Measurements from ENCODE around the gene WWOX.

WWOX gene

DNA sequence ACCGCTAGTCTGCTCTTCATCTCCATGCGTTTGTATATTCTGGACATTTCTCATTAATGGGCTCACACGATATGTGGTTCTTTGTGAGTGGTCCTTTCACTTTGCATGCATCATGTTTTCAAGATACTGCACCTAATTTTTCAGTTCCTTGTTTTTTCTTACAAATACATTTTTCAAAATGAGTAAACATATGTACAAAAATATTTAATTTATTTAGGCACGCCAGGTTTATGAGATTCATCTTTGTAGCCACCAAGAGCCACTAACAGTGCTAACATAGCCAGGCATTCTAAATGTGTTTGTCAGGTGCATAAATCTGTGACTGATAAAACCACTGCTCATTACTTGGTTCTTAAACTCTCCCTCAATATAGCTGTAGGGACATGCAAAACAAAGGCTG, 375.3 kb downstream of the WWOX start:
- H3K4me3 Mint-ChIP-seq, result no peak overlapping the region
- no peaks in the 10 kb centered on the region for H3K9me3 Mint-ChIP-seq
- H3K27ac Mint-ChIP-seq, result no peak overlapping the region
- no peaks in the 10 kb centered on the region for H3K27me3 Mint-ChIP-seq
- H3K4me1 Mint-ChIP-seq, result no peaks in the 10 kb centered on the region
- peaks cover 2% of the 10 kb centered on the region for H3K36me3 Mint-ChIP-seq

DNA sequence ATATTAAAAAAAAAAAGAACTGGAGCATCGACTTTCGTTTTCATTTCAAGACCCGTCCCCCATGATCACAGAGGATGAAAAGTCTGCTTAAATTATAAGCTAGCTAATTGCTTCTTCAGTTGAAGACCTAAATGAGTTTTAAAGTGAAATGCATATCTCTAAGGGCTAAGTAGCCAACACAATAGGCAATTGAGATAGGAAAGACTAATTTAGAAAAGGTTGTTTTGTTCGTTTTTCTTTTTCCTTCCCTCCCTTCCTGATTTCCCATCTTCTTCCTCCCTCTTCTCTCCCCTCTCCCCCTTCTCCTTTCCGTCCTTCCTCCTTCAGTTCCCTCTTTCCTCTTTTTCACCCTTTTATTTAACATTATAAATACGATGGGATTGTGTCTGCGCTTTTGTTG, 377.2 kb downstream of the WWOX start:
- H3K27ac Mint-ChIP-seq, result no peak overlapping the region
- H3K4me1 Mint-ChIP-seq, result no peaks in the 10 kb centered on the region
- H3K4me3 Mint-ChIP-seq, result no peak overlapping the region
- no peaks in the 10 kb centered on the region for H3K27me3 Mint-ChIP-seq
- H3K9me3 Mint-ChIP-seq, result no peaks in the 10 kb centered on the region
- peaks cover 2% of the 10 kb centered on the region for H3K36me3 Mint-ChIP-seq

DNA sequence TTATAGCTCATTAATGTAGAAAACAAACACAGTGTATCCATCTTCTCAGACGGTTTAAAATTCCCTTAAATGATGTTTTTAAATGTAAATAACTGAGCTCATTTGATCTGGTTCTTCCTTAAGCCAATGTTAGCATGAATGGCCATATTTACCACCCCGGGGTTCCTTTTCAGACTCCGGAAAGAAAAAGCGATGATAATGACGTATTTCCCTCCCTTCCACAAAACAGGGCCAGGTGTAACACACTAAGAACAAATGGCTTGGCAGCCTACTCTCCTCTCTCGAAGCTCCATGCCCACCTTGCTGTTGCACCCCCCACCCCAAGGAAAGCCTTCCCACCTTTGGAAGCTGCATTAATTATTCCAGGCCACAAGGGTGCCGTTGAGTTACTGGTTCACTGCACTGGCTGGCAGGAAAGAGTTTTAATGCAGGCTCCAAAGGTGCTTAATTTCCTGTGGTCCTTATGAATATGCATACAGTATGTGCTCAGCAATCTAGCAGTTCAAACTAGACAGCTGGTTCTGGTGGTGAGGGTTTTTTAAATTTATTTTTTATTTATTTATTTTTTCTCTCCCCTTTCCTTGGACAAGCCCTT, 378.9 kb downstream of the WWOX start:
- H3K4me1 Mint-ChIP-seq, result no peaks in the 10 kb centered on the region
- no peak overlapping the region for H3K27ac Mint-ChIP-seq
- H3K9me3 Mint-ChIP-seq, result no peaks in the 10 kb centered on the region
- H3K36me3 Mint-ChIP-seq, result peaks cover 2% of the 10 kb centered on the region
- no peak overlapping the region for H3K4me3 Mint-ChIP-seq
- no peaks in the 10 kb centered on the region for H3K27me3 Mint-ChIP-seq

DNA sequence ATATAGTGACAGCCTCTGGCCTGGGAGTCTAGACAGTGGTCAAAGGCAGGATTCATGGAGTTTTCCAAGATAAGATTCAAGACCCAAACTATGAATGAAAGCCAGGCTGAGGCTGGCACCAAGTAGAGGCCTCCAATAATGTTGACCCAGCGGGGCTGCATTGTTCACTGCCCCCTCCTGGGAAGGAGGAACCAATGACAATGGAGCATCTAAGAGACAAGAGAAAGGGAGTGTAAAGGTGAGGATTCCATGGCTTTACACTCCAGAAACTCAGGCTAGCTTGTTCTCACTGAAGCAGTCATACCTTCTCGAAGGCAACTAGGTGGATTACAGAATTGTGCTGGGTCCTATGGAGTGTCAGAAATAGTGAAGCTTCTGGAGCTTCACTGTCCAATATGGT, 380.3 kb downstream of the WWOX start:
- Mint-ChIP-seq H3K4me1 (no peaks in the 10 kb centered on the region), H3K36me3 (no peaks in the 10 kb centered on the region), H3K27me3 (no peaks in the 10 kb centered on the region), H3K4me3 (no peak overlapping the region), H3K9me3 (no peaks in the 10 kb centered on the region), H3K27ac (no peak overlapping the region)

DNA sequence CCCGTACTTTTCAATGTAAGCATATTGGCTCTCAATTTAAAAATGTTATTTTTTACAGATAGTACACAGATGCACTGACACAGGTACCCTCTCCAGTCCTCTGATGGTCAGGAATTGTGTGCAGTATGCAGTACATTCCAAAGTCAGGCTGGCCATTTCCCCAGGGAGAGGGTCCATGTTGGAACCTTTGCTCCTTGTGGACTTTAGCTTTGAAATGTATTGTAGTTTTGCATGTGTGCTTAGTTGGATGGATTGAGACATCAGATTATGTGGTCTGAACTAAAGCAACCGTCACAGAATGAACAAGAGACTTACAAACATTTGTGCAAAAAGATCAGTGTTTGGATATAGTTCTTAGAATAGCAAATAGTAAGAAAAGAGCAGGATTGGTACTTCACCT, 381.1 kb downstream of the WWOX start:
- H3K4me3 Mint-ChIP-seq, result no peak overlapping the region
- no peaks in the 10 kb centered on the region for H3K4me1 Mint-ChIP-seq
- no peak overlapping the region for H3K27ac Mint-ChIP-seq
- H3K9me3 Mint-ChIP-seq, result no peaks in the 10 kb centered on the region
- H3K27me3 Mint-ChIP-seq, result no peaks in the 10 kb centered on the region
- no peaks in the 10 kb centered on the region for H3K36me3 Mint-ChIP-seq

DNA sequence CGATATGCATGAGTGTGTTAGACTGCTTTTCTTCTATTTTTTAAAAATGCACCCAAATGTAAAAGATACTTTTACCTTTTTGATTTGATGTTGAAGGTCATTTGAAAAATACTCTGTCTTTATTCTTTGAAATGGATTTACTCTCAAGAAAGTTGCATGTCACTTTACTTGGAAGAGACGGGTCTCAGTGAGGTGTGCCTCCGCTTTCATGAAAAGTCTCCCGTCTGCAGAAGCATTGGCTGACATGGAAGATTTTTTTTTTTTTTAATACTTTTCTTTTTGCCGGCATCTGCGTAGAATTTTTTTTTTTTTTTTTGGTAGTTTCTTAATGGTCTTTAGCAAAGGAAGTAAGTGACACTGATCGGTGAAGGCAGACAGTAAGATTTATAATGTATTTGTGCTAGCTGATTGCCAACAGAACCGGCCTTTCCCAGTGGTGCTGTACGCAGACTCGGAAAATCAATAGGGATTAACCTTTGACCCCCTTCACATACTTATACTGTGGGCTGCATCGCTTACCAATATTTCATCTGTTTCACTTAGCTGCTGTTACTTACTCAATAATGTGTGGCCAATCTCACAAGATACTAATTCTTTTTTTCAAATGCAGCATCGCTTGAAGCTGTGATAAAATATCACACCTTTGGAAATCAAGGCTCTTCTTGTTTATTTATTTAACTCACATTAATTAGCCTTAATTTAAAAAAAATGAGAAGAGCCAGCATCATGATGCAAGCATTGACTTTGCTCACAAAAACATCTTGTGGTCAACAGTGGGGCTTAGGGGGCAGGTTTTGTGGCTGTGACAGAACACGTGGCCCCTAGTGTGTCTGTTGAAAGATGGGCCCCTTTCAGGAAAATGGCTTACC, 383.9 kb downstream of the WWOX start:
- Mint-ChIP-seq H3K27me3 (no peaks in the 10 kb centered on the region), H3K4me1 (no peaks in the 10 kb centered on the region), H3K4me3 (no peak overlapping the region), H3K9me3 (no peaks in the 10 kb centered on the region), H3K36me3 (peaks cover 4% of the 10 kb centered on the region), H3K27ac (no peak overlapping the region)

DNA sequence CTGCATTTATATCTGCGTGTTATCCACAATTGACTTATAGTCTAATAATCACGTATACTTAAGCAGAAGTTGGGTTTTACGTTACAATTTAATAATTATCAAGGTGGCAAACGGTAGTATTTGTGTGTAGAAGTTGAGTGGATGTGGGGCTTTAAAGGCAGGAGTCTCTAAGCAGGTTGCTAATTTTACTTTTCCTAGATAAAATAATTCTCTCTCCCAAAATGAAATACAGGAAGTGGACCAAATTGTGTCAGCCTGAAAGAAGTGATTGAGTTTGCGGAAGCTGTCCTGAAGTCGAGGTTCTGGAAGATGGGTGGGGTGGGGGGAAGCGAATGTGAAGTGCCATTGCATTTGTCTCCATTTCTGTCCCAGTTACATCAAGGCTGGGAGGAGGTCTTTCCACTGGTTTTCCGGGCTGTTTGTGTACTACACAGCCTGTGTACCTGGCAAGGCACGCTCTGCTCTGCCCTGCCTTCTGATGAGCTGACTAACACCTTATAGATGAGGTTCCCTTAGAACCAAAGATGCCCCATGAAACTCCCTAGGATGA, 385.1 kb downstream of the WWOX start:
- Mint-ChIP-seq H3K4me3 (no peak overlapping the region), H3K27me3 (no peaks in the 10 kb centered on the region), H3K4me1 (no peaks in the 10 kb centered on the region), H3K9me3 (no peaks in the 10 kb centered on the region), H3K27ac (no peak overlapping the region), H3K36me3 (peaks cover 4% of the 10 kb centered on the region)

DNA sequence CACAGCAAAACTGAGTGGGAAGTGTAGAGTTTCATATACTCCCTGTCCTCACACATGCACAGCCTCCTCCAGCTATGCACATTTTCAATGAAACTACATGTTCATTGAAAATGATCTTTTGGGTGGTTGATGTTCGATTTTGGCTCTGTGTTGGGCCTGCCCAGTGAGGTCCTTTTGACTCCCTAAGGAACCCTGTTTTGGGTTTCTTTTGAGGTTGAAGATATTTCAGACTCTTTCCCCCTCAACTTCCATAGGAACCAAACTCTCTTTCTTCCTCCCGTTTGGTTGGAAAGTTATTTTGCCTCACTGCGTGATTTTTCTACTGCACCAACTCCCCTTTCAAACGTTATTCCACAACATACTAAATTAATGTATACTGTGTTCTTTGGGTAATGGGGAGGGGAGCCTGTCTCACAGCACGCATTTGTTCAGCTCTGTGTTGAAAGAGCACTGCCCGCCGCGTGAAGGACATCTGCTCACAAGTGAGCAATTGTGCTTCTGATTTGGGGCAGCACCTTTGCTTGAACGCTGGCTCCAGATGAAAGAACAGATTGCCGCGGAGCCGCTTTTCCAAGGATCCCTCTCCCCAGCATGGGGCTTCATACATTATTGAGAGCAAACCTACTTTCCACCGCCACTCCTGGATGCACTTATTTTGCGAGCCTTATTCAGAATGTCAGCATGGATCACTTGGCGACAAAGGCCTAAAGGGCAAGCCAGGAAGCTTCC, 385.9 kb downstream of the WWOX start:
- H3K27me3 Mint-ChIP-seq, result no peaks in the 10 kb centered on the region

DNA sequence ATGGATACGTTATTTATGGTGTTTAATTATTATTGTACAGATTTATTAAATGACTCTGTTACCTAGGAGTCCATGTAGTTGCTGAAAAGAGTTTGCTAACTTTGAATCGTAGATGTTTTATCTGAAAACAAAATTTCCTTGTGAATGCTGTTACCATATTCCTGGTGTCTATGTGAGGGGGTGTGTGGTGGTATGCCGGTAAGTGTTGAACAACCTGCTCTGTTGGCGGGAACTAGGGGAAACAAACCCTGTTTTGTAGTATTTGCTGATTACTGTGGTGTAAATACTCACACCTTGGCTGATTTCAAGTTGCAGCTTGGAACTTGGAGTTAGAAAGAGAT, 386.4 kb downstream of the WWOX start:
- Mint-ChIP-seq H3K36me3 (peaks cover 4% of the 10 kb centered on the region), H3K27ac (no peak overlapping the region), H3K4me1 (no peaks in the 10 kb centered on the region), H3K4me3 (no peak overlapping the region), H3K9me3 (no peaks in the 10 kb centered on the region), H3K27me3 (no peaks in the 10 kb centered on the region)

More for the DNA sequence above, 385.9 kb downstream of the WWOX start:
- Mint-ChIP-seq H3K4me3 (no peak overlapping the region), H3K4me1 (no peaks in the 10 kb centered on the region), H3K27ac (no peak overlapping the region), H3K9me3 (no peaks in the 10 kb centered on the region), H3K36me3 (peaks cover 4% of the 10 kb centered on the region)

DNA sequence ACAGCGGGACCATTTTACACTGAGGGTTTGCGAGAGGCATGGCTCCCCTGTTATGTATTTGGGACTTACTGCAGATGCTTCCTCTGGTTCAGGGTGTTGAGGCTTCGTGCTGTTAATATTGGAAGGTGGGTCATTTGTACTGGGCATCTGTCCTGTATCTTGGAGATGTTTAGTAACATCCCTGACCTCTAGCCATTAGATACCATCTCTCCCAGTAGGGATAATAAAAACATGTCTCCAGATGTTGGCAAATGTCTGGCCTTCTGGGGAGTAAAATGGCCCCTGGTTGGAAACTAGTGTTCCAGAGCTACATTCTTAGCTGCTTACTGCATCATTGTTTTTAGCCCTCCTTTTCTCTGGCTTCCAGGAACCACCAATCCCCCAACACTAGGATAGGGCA, 388.0 kb downstream of the WWOX start:
- Mint-ChIP-seq H3K27me3 (no peaks in the 10 kb centered on the region), H3K4me1 (no peaks in the 10 kb centered on the region), H3K9me3 (no peaks in the 10 kb centered on the region), H3K36me3 (peaks cover 6% of the 10 kb centered on the region), H3K27ac (no peak overlapping the region), H3K4me3 (no peak overlapping the region)

DNA sequence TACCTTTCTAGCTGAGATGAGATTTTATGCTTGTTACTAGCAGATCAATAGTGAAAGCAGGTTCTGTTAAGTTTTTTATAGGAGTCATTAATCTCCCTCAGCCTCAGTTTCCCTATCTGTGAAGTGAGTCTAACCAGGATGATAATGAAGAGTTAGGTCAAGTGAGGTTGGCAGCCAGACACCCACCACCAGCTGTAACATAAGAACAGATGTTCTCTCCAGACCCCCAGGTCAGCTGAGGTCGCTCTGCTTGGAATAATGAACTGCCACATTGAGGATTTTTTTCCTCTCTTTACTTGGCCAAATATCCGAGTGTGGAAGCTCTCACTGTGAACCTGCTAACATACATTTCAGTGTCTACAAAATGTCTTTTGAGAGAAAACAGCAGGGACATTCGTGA, 389.6 kb downstream of the WWOX start:
- no peaks in the 10 kb centered on the region for H3K4me1 Mint-ChIP-seq
- H3K4me3 Mint-ChIP-seq, result no peak overlapping the region
- H3K27me3 Mint-ChIP-seq, result no peaks in the 10 kb centered on the region
- H3K36me3 Mint-ChIP-seq, result peaks cover 6% of the 10 kb centered on the region
- H3K9me3 Mint-ChIP-seq, result no peaks in the 10 kb centered on the region
- no peak overlapping the region for H3K27ac Mint-ChIP-seq

DNA sequence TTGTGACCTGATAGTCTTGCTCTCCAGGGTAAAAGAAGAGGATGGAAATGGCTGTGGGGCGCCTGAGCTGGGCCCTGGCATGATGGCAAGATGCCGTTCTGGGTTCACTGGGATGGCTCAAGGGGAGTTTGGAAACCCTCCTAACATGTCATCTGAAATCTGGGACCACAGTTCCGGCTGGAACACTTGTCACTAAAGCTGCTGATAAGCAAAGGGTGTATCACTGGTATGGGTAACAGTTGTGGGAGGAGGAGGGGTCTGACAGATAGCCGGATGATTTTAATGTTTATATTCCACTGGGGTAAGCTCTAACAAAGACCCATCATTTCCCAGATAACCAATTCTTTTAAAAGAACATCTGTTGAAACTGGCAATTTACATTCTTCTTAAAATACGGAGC, 390.2 kb downstream of the WWOX start:
- Mint-ChIP-seq H3K9me3 (no peaks in the 10 kb centered on the region), H3K27me3 (no peaks in the 10 kb centered on the region), H3K27ac (no peak overlapping the region), H3K4me3 (no peak overlapping the region), H3K36me3 (peaks cover 6% of the 10 kb centered on the region), H3K4me1 (no peaks in the 10 kb centered on the region)

DNA sequence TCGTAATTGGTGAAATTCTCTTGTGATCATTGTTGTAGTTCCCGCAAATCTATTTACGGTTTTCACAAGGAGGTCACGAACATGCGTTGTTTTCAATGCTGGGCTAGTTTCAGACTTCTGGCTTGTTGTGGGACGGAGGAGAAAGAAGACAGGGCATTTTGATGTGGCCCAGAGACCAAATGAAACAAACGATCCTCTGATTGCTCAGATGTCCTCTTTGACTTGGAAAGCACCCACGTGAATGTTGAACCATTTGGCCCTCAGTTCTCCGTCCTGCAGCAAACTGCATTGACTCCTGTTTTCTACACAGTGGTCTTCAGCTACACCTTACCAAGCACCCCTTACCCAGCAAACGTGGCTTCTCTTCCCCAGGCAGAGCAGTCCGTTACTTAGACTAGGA, 391.0 kb downstream of the WWOX start:
- H3K27me3 Mint-ChIP-seq, result no peaks in the 10 kb centered on the region
- H3K4me3 Mint-ChIP-seq, result no peak overlapping the region
- no peak overlapping the region for H3K27ac Mint-ChIP-seq
- no peaks in the 10 kb centered on the region for H3K9me3 Mint-ChIP-seq
- no peaks in the 10 kb centered on the region for H3K4me1 Mint-ChIP-seq
- peaks cover 6% of the 10 kb centered on the region for H3K36me3 Mint-ChIP-seq

DNA sequence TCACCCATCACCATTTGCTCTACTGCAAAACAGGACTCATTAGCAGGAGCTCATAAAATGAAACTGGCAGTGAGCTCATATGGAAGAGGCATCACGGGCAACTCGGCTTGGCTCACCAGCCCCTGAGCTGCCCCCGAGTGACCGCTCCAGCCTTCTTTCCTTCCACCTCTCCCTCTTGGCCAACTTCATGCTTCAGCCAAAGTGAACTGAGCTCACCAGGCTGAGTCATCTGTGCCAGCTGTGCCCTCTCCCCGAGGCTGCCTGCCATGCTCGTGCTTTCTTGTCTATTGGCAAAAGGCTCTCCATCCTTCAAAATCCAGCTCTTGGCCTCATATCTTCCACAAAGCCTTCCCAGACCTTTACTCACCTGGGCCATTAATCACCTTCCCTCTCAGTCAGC, 391.4 kb downstream of the WWOX start:
- no peaks in the 10 kb centered on the region for H3K9me3 Mint-ChIP-seq
- H3K4me1 Mint-ChIP-seq, result no peaks in the 10 kb centered on the region
- no peaks in the 10 kb centered on the region for H3K27me3 Mint-ChIP-seq
- H3K27ac Mint-ChIP-seq, result no peak overlapping the region
- H3K36me3 Mint-ChIP-seq, result peaks cover 6% of the 10 kb centered on the region
- no peak overlapping the region for H3K4me3 Mint-ChIP-seq

DNA sequence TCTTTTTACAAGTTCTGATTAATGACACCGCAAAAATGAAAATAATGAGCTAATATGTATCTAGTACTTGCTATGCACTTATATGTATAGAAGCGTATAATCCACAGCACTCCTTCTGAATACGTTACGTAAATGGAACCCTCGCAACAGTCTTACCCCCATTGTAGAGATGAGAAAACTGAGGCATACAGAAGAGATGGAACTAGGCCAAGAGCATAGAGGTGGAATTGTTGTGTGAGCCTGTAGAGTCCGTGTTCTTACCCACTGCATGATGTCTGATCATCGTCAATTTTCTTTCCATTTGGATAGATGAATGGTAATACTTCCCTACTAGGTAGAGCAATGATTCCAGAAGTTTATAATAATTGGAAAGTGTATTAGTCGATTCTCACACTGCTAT, 394.1 kb downstream of the WWOX start:
- Mint-ChIP-seq H3K27ac (no peak overlapping the region), H3K27me3 (no peaks in the 10 kb centered on the region), H3K9me3 (no peaks in the 10 kb centered on the region), H3K4me3 (no peak overlapping the region), H3K4me1 (no peaks in the 10 kb centered on the region), H3K36me3 (peaks cover 5% of the 10 kb centered on the region)

DNA sequence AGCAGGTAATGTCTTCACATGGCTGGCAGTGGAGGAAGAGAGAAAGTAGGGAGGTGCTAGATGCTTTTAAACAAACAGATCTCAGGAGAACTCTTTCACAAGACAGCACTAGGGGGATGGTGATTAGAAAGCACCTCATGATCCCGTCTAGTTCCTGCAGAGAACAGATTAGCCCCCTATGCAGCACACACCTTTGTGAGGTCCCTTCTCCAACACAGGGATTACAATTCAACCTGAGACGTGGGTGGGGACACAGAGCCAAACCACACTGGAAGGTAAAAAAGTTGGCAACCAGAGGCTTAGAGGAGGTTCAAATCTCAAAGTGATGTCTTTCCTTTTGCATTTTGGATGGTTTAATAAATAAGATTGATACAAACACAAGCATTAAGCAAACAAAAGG, 394.7 kb downstream of the WWOX start:
- Mint-ChIP-seq H3K4me3 (no peak overlapping the region), H3K27me3 (no peaks in the 10 kb centered on the region)

More for the DNA sequence above, 394.7 kb downstream of the WWOX start:
- Mint-ChIP-seq H3K4me1 (no peaks in the 10 kb centered on the region), H3K27ac (no peak overlapping the region), H3K9me3 (no peaks in the 10 kb centered on the region), H3K36me3 (peaks cover 5% of the 10 kb centered on the region)

Data from activated naive CD4-positive, alpha-beta T cell treated with anti-CD3 and anti-CD28 coated beads, Interleukin-2, amount 50 U/mL, for 24 hours (primary cell).